ENCODE results near the gene DHX8.

- TF ChIP-seq CTCF (IDR thresholded peaks at IDR 0.05; ENCODE audit: low read depth, low read length, missing input control) (no peak), FOXA1 (IDR thresholded peaks at IDR 0.05) (no peak), REST (IDR thresholded peaks at IDR 0.05) (no peak), EGR1 (IDR thresholded peaks at IDR 0.05; ENCODE audit: low read depth in 2 of 2) (no peak), HNF4A (conservative IDR thresholded peaks at IDR 0.05) (no peak), MAX (IDR thresholded peaks at IDR 0.05) (no peak), YY1 (IDR thresholded peaks at IDR 0.05) (no peak), RXRA (IDR thresholded peaks at IDR 0.05) (no peak), RAD21 (IDR thresholded peaks at IDR 0.05) (no peak)
Observed at GRCh38 chr17:43574896-43575525, 91.2 kb downstream of the DHX8 start.
